NCI-H2227 (cell line): ENCODE data around the gene PRRG4.
"Not testable (repeated sequence)": the region's sequence is repeated elsewhere in the genome, so short reads cannot be mapped to it uniquely, and the experiment has no call there.

ENCODE experiments used
- DNase-seq: peaks from one replicate; lab custom pipeline; 2025; ENCODE audit not compliant: unreplicated experiment; lab: John Stamatoyannopoulos, UW

The PRRG4 gene

GRCh38 chr11:32830413-32830738 is 649 bp downstream of the PRRG4 start:
- DNase-seq: no peak

DNA sequence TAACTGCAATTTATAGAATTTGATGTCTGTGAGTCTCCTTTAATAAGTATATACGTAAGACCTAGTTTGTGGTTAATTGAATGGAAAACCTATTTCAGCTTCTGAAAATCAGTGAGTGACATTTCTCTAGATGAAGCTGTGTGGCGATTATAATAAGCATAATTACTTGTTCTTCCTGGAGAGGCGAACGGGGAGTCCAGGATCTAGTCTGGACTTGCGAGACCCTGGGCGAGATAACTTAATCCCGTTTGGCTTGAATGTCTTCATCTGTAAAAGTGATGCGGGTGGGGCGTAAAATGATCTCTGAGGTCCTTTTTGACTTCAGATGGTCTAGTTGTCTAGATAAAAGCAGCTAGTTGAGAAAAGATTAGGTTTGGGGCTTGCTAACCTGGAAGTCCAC is 1.1 kb downstream of the PRRG4 start:
- DNase-seq: no peak

- no peak for DNase-seq
These were observed 1.5 kb downstream of the PRRG4 start for GRCh38 chr11:32831221-32831620.

GRCh38 chr11:32833921-32834320 is 4.2 kb downstream of the PRRG4 start:
- DNase-seq: no peak

DNA sequence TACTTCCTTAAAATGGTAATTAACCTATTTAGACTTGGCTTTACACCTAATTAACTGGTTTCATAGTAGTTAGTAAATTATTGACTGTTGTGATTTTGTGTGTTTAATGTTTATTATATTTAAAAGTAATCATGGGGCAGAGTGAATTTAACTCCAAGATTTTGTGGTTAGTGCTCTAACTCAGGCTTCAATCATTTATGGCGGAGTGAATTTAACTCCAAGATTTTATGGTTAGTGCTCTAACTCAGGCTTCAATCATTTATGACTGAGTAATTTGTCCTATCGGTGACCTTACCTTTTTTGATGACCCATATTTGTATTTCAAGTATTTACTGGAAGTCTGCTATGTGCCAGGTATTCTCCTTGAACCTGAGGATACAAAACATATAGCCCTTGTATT is 7.2 kb downstream of the PRRG4 start:
- no peak for DNase-seq

GRCh38 chr11:32838505-32839274 is 9.0 kb downstream of the PRRG4 start:
- no peak for DNase-seq

DNA sequence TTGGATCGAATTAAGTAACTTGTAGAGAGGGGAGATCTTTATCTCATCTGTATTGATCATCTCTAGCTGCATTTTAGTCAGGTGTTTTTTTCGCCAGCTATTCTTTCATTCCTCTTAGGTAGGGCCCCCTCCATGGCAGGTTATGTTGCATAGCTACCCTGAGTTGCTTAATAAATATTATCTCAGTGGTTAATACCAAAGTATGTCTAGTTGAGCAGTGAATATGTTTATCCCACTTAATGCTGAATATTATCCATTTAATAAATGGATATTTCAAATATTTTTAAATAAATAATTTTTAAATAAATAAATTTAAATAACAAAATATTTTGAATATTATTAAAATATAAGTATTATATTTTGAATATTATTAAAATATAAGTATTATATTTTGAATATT is 9.6 kb downstream of the PRRG4 start:
- DNase-seq: no peak

GRCh38 chr11:32840587-32840986 is 10.9 kb downstream of the PRRG4 start:
- DNase-seq: no peak

DNA sequence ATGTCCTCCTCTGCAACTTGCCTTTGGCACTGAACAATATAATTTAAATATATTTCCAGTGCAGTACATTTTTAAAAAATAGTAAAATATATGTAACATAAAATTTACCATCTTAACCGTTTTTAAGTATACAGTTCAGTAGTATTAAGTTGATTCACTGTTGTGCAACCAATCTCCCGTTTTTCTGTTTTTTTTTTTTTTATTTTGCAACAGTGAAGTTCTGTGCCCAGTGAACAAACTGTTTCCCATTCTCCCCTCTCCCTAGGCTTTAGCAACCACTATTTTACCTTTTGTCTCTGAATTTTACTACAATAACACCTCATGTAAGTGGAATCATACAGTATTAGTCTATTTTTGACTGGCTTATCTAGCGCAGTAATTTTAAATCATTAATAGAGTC is 13.8 kb downstream of the PRRG4 start:
- DNase-seq: no peak

DNA sequence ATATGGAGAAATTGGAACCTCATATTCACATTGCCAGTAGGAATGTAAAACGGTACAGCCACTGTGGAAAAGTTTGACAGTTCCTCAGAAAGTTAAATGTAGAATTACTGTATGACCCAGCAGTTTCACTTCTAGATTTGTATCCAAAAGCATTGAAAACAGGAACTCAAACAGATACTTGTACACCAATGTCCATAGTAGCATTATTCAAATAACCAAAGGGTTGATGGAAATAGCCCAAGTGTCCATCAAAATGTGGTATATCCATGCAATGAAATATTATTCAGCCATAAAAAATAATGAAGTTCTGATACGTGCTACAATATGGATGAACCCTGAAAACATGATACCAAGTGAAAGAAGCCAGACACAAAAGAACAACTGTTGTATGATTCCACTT is 17.8 kb downstream of the PRRG4 start:
- DNase-seq: no peak

DNA sequence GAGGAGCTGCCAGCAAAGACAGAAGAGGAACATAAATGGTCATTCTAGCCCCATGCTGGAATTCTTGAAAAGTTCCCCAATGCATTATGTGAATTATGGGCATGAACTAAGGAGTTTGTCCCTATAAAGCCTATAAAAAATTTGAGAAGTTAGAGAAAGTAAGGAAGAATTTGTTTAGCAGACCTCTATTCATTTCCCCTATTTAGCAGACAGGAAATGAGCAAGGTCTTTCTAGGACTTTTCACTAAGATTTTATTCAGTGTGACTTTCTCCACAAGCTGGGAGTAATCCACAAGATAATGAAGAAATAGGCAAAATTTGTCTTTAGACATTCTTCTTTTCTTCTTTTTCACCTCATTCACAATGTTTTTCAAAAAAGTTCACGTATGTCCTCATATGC is 20.0 kb downstream of the PRRG4 start:
- DNase-seq: no peak

- no peak for DNase-seq
These were observed 21.5 kb downstream of the PRRG4 start for GRCh38 chr11:32851251-32851650.

- no peak for DNase-seq
These were observed 22.5 kb downstream of the PRRG4 start for GRCh38 chr11:32852207-32852606.

- no peak for DNase-seq
These were observed 25.9 kb downstream of the PRRG4 start for GRCh38 chr11:32855601-32856000.

GRCh38 chr11:32858731-32859130 is 29.0 kb downstream of the PRRG4 start:
- DNase-seq: no peak

DNA sequence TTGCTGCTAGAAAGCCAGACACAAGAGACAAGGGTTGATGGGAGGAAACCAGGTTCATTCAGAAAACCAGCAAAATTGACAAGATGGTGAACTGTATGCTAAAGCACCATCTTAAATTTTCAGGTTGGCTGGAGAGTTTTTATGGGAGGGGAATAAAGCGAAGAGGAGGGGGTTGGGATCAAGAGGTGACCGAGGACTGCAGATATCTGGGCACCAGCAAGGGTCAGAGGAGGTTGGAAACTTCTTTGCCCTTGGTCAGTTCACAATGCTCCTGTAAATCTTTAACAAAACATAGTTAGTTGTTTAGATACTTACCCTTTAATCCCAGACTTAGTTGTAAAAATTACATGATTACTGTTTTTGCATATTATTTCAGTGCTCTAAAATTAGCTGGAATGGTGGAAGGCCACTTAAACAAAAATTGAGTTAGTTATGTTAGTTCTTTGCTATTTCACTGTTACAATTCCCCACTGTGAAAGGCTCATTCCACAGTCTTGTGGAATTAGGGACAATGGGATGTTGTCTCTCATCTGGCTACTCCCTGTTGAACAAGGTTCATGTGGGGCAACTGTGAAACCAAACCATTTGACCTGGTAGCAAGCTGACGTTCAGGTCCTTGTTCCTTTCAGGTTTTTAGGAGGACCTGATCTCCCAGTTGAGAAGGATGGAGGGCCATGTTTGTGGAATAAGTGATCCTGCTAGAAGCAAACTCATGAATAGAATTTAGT is 32.3 kb downstream of the PRRG4 start:
- DNase-seq: no peak

DNA sequence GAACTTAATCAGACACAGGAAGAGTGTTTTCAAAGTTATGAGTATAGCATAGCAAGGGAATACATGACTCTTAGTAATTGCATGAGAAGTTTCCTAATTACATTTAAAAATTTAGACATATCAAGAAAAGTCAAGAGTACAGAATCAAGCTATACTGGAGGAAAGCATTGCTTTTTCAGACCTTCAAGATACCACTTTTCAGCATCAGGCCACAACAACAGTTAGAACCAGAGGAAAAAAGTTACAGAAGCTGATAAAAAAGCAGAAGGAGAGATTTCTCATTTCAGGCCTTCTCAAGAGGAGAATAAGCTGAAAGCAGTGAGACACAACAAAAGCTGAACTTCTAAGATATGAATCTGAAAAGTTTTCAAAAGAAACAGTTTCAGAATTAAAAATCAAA is 34.8 kb downstream of the PRRG4 start:
- no peak for DNase-seq

- DNase-seq: not testable (repeated sequence)
These were observed 39.0 kb downstream of the PRRG4 start for GRCh38 chr11:32868752-32869151.

DNA sequence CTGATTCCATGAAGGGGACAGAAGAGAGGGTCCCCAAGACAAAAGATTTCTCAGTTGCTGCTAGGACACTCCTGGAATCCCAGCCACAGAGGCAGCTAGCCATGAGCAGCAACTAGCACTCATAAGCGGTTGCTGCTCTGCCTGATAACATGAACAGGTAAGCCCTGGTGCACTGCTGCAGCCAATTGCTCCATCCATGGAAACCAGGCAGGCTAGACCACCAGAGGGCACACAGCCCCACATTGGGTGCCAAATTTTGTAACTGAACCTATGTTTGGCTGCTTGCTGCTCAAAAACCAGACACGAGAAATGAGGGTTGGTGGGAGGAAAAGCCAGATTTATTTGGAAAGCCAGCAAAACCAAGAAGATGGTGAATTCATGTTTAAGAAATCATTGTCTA is 40.9 kb downstream of the PRRG4 start:
- DNase-seq: peak; percentile 8

GRCh38 chr11:32874132-32874531 is 44.4 kb downstream of the PRRG4 start:
- DNase-seq: no peak

DNA sequence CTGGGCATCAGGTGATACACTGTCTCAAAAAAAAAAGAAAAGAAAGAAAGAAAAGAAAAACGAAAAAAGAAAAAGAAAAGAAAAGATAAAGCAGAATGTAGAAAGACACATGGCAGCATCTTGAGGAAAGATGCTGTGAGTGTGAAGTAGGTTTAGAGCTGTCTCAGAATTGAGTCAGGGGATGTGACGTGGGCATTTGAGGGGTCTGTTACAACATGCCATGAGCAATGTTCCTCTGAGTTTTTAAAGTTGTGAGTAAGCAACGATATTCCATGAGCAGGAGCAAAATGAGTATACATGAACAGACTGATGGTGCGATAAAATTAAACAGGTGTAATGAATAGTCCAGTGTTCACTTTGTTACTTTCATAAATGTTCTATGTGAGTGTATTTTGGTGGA is 51.6 kb downstream of the PRRG4 start:
- no peak for DNase-seq

GRCh38 chr11:32883421-32883820 is 53.7 kb downstream of the PRRG4 start:
- DNase-seq: no peak

DNA sequence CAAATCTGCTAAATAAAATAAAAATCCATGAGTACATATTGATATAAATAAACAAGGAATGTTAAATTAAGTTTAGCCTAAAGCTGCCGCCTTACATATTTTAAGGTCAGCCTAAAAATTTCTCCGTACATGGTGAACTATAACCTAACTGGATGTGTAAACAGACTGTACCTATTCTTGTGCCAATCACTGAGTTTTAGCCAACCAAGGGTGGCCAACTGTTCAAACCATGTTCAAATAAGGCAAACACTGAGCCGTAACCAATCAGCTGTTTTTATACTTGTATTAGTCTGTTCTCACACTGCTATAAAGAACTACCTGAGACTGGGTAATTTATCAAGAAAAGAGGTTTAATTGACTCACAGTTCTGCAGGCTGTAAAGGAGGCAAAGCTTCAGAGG is 54.3 kb downstream of the PRRG4 start:
- no peak for DNase-seq
